ENCODE results near the gene ATXN2.

The ATXN2 gene

DNA sequence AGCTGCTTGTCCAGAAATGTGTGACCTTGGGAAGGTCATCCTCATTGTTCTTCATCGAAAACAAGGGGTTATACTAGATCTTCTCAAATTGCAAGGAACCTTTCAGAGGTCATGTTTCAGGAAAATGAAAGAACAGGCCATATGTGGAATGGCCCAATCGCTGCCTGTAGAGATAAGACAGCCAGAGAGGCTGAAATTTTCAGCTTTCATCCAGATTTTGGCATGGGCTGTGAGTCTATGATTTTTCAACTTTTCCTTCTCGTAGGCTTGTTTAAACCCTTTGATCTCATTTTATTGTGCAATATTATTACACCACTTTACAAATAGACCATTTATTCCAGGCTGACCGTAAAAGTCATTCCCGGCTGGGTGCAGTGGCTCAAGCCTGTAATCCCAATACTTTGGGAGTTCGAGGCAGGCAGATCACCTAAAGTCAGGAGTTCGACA, 17.1 kb upstream of the ATXN2 start:
- TF ChIP-seq RAD21 (IDR thresholded peaks at IDR 0.05; ENCODE audit: low read depth) (no peak), TAF1 (IDR thresholded peaks at IDR 0.05; ENCODE audit: low read depth) (no peak), FOXM1 (IDR thresholded peaks at IDR 0.05; ENCODE audit: borderline replicate concordance, low read depth) (no peak), REST (IDR thresholded peaks at IDR 0.05; ENCODE audit: low read depth) (no peak), TCF12 (IDR thresholded peaks at IDR 0.05; ENCODE audit: low read depth) (no peak), MAX (IDR thresholded peaks at IDR 0.05) (no peak), ZBTB7A (IDR thresholded peaks at IDR 0.05; ENCODE audit: low read depth) (no peak), YY1 (IDR thresholded peaks at IDR 0.05; ENCODE audit: low read depth) (no peak), EGR1 (IDR thresholded peaks at IDR 0.05) (no peak), TEAD4 (IDR thresholded peaks at IDR 0.05) (no peak), CEBPB (IDR thresholded peaks at IDR 0.05) (no peak), NFIC (IDR thresholded peaks at IDR 0.05) (no peak)
- TF ChIP-seq, protein P1, sequence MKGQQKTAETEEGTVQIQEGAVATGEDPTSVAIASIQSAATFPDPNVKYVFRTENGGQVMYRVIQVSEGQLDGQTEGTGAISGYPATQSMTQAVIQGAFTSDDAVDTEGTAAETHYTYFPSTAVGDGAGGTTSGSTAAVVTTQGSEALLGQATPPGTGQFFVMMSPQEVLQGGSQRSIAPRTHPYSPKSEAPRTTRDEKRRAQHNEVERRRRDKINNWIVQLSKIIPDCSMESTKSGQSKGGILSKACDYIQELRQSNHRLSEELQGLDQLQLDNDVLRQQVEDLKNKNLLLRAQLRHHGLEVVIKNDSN (IDR thresholded peaks at IDR 0.05): no peak

- TF ChIP-seq TAF1 (IDR thresholded peaks at IDR 0.05; ENCODE audit: low read depth) (no peak), TCF12 (IDR thresholded peaks at IDR 0.05; ENCODE audit: low read depth) (no peak), ZBTB7A (IDR thresholded peaks at IDR 0.05; ENCODE audit: low read depth) (no peak), CEBPB (IDR thresholded peaks at IDR 0.05) (no peak), TEAD4 (IDR thresholded peaks at IDR 0.05) (no peak), FOXM1 (IDR thresholded peaks at IDR 0.05; ENCODE audit: borderline replicate concordance, low read depth) (no peak), RAD21 (IDR thresholded peaks at IDR 0.05; ENCODE audit: low read depth) (no peak), REST (IDR thresholded peaks at IDR 0.05; ENCODE audit: low read depth) (no peak), MAX (IDR thresholded peaks at IDR 0.05) (no peak), YY1 (IDR thresholded peaks at IDR 0.05; ENCODE audit: low read depth) (no peak), NFIC (IDR thresholded peaks at IDR 0.05) (no peak), EGR1 (IDR thresholded peaks at IDR 0.05) (no peak), CREB1 (IDR thresholded peaks at IDR 0.05; ENCODE audit: low read depth) (no peak), EP300 (IDR thresholded peaks at IDR 0.05; ENCODE audit: borderline replicate concordance) (no peak)
- TF ChIP-seq, protein P1 (IDR thresholded peaks at IDR 0.05): no peak
Measured at GRCh38 chr12:111607239-111607638, 8.1 kb upstream of the ATXN2 start.

- TF ChIP-seq ZBTB7A (IDR thresholded peaks at IDR 0.05; ENCODE audit: low read depth): no peak
- TF ChIP-seq, protein P1 (IDR thresholded peaks at IDR 0.05): no peak
- no peak for TF ChIP-seq REST (IDR thresholded peaks at IDR 0.05; ENCODE audit: low read depth)
- no peak for TF ChIP-seq FOXM1 (IDR thresholded peaks at IDR 0.05; ENCODE audit: borderline replicate concordance, low read depth)
- TF ChIP-seq EP300 (IDR thresholded peaks at IDR 0.05; ENCODE audit: borderline replicate concordance): no peak
- no peak for TF ChIP-seq EGR1 (IDR thresholded peaks at IDR 0.05)
- TF ChIP-seq TEAD4 (IDR thresholded peaks at IDR 0.05): no peak
- TF ChIP-seq YY1 (IDR thresholded peaks at IDR 0.05; ENCODE audit: low read depth): no peak
- TF ChIP-seq NFIC (IDR thresholded peaks at IDR 0.05): no peak
- no peak for TF ChIP-seq CREB1 (IDR thresholded peaks at IDR 0.05; ENCODE audit: low read depth)
- no peak for TF ChIP-seq RAD21 (IDR thresholded peaks at IDR 0.05; ENCODE audit: low read depth)
- no peak for TF ChIP-seq TCF12 (IDR thresholded peaks at IDR 0.05; ENCODE audit: low read depth)
- TF ChIP-seq MAX (IDR thresholded peaks at IDR 0.05): no peak
- TF ChIP-seq CEBPB (IDR thresholded peaks at IDR 0.05): no peak
- TF ChIP-seq TAF1 (IDR thresholded peaks at IDR 0.05; ENCODE audit: low read depth): no peak
Measured at GRCh38 chr12:111606767-111607230, 7.7 kb upstream of the ATXN2 start.

All from Ishikawa (cell line).